ENCODE data around the gene CRB3.
"Not testable (repeated sequence)": the region's sequence is repeated elsewhere in the genome, so short reads cannot be mapped to it uniquely, and the experiment has no call there.

The CRB3 gene

GRCh38 chr19:6464070-6464873, at the start of gene CRB3:
Gene CRB3 (plus strand): TSS chr19:6464271. CDS start chr19:6464702, 431 bp downstream.
- peak; percentile 43 for DNase-seq

- no peak for DNase-seq
These were observed 49.1 kb upstream of the CRB3 start for GRCh38 chr19:6414793-6415590.

GRCh38 chr19:6415591-6416190, 48.4 kb upstream of the CRB3 start:
- DNase-seq: no peak

GRCh38 chr19:6416658-6417405, 47.2 kb upstream of the CRB3 start:
- DNase-seq: no peak

- DNase-seq: no peak
These were observed 46.1 kb upstream of the CRB3 start for GRCh38 chr19:6417713-6418561.

- DNase-seq: no peak
These were observed 45.5 kb upstream of the CRB3 start for GRCh38 chr19:6418562-6418932.

GRCh38 chr19:6421075-6422014, 42.7 kb upstream of the CRB3 start:
- no peak for DNase-seq

GRCh38 chr19:6423499-6424194, 40.4 kb upstream of the CRB3 start:
- no peak for DNase-seq

GRCh38 chr19:6424195-6424938, 39.7 kb upstream of the CRB3 start, which contains the start of gene KHSRP:
Gene KHSRP (minus strand): TSS chr19:6424811. CDS start chr19:6424701, 110 bp downstream.
- DNase-seq: no peak

GRCh38 chr19:6424939-6425731, 38.9 kb upstream of the CRB3 start:
- DNase-seq: peak; percentile 99

- peak; percentile 16 for DNase-seq
These were observed 38.1 kb upstream of the CRB3 start for GRCh38 chr19:6425732-6426620.

GRCh38 chr19:6427131-6427530, 36.9 kb upstream of the CRB3 start:
- DNase-seq: no peak

- DNase-seq: not testable (repeated sequence)
These were observed 35.2 kb upstream of the CRB3 start for GRCh38 chr19:6428692-6429418.

GRCh38 chr19:6429419-6430221, 34.5 kb upstream of the CRB3 start:
- DNase-seq: no peak

- DNase-seq: no peak
These were observed 32.2 kb upstream of the CRB3 start for GRCh38 chr19:6431891-6432290.

- DNase-seq: no peak
These were observed 30.9 kb upstream of the CRB3 start for GRCh38 chr19:6433165-6433564.
